ENCODE measurements around the gene POLR2A.
"Not testable (repeated sequence)": the region's sequence is repeated elsewhere in the genome, so short reads cannot be mapped to it uniquely, and the experiment has no call there.

Gene POLR2A

DNA sequence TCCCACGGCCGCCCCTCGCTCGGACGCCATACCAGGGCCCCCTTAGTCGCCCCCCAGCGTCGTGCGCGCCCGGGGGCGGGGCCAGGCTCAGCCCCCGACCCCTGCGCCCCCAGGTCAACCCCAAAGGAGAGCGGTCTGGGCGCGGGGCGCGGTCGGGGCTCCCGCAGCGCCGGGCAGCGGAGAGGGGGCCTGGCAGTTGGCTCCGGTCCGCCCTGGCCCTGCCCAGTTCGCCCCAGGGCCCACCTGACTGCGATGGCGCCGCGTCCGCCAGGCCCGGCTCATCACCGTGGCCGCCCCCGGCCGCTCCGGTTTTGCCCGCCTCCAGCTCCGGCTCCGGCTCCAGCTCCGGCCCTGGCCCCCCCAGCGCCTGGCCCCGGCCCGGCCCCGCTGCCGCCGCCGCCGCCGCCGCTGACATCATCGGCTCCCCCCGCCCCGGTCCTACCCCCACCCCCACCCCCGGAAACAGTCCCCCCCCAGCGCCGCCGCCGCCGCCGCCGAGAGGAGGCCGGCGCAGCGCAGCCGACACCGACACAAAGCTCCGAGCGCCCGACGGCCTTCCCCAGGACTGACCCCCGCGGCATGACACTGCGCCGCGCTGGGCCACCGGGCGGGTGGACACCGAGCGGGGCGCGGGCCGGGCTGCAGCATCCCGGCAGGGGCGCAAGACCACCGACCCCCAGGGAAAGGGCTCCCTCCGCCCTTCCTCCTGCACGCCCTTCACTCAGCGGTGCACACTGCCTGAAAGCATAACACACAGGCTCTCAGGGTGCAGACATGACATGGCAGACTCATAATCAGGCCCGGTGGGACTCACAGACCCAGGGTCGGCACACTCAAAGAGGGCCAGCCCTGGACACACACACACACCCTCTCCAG, 4.7 kb upstream of the POLR2A start, which contains the start of gene ZBTB4:
Gene ZBTB4 (minus strand): TSS at position 419 of the 876 bp plus-strand sequence. CDS start 12,830 bp downstream, outside the sequence.
- H3K23ac ChIP-seq (ENCODE audit: low read length) = peak within 1 kb of the TSS; percentile 7
- DNase-seq = peak; percentile 70
- H4K8ac ChIP-seq (ENCODE audit: low read depth, low read length) = no peak within 1 kb of the TSS
- H4K5ac ChIP-seq (ENCODE audit: low read length) = no peak within 1 kb of the TSS
- H2BK120ac ChIP-seq (ENCODE audit: low read depth, low read length) = peak within 1 kb of the TSS; percentile 63
- H3K18ac ChIP-seq (ENCODE audit: low read length) = peak within 1 kb of the TSS; percentile 98
- peak within 1 kb of the TSS; percentile 24 for H2AK5ac ChIP-seq (ENCODE audit: low read length)
- H3K4ac ChIP-seq (ENCODE audit: low read depth, low read length) = peak within 1 kb of the TSS; percentile 77
- peak within 1 kb of the TSS; percentile 59 for H3K4me2 ChIP-seq (ENCODE audit: low read length)
- H3K9ac ChIP-seq (ENCODE audit: low read length) = peak within 1 kb of the TSS; percentile 91
- H2BK15ac ChIP-seq (replicated peaks; ENCODE audit: low read depth) = no peak within 1 kb of the TSS
- peak within 1 kb of the TSS; percentile 40 for H2BK5ac ChIP-seq (ENCODE audit: low read length)
- H3K4me1 ChIP-seq (ENCODE audit: control insufficient read depth, low read depth, low read length) = peaks cover 5% of the 10 kb centered on the region
- H3K27ac ChIP-seq (ENCODE audit: low read depth, low read length) = peak within 1 kb of the TSS; percentile 62
- no CpG with 5 or more reads among the region's 92 CpGs for WGBS (ENCODE audit: extremely low coverage, insufficient coverage, low lambda C conversion rate)
- H3K79me2 ChIP-seq (ENCODE audit: control insufficient read depth, insufficient read depth, low read length) = peaks cover 13% of the 10 kb centered on the region
- H3K79me1 ChIP-seq (ENCODE audit: low read length) = peaks cover 18% of the 10 kb centered on the region
- no peaks in the 10 kb centered on the region for H3K27me3 ChIP-seq (ENCODE audit: insufficient read depth, low read length, poor library complexity)
- no peaks in the 10 kb centered on the region for H3K36me3 ChIP-seq (ENCODE audit: control insufficient read depth, insufficient read depth, low read length)
- H3K56ac ChIP-seq (ENCODE audit: low read length) = peak within 1 kb of the TSS; percentile 93
- H3K4me3 ChIP-seq (ENCODE audit: low read length) = peak within 1 kb of the TSS; percentile 54

DNA sequence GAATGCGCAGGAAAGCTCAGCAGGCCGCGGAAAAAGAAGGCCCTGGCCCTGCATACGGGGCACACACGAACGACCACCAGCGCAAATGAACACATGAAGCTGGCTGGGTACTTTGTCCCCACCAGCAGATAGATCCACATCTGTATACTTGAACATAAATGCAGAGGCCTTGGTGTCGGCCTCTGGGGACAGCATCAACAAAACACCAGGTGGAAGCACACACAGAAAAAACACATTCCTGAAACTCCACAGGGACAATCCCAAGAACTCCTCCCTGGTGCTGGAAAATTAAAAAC, 4.1 kb upstream of the POLR2A start:
- no CpG with 5 or more reads among the region's 8 CpGs for WGBS (ENCODE audit: extremely low coverage, insufficient coverage, low lambda C conversion rate)
- Histone ChIP-seq H3K79me1 (ENCODE audit: low read length) (peaks cover 18% of the 10 kb centered on the region), H3K4me1 (ENCODE audit: control insufficient read depth, low read depth, low read length) (peaks cover 5% of the 10 kb centered on the region), H4K8ac (ENCODE audit: low read depth, low read length) (no peak overlapping the region), H3K4me2 (ENCODE audit: low read length) (peak overlapping the region; percentile 18), H3K18ac (ENCODE audit: low read length) (peak overlapping the region; percentile 1), H3K27ac (ENCODE audit: low read depth, low read length) (no peak overlapping the region), H3K9ac (ENCODE audit: low read length) (peak overlapping the region; percentile 91), H4K5ac (ENCODE audit: low read length) (no peak overlapping the region), H3K4ac (ENCODE audit: low read depth, low read length) (no peak overlapping the region), H2BK5ac (ENCODE audit: low read length) (peak overlapping the region; percentile 25), H3K27me3 (ENCODE audit: insufficient read depth, low read length, poor library complexity) (no peaks in the 10 kb centered on the region), H3K36me3 (ENCODE audit: control insufficient read depth, insufficient read depth, low read length) (no peaks in the 10 kb centered on the region), H3K56ac (ENCODE audit: low read length) (peak overlapping the region; percentile 81), H2BK15ac (replicated peaks; ENCODE audit: low read depth) (no peak overlapping the region), H3K23ac (ENCODE audit: low read length) (no peak overlapping the region), H3K79me2 (ENCODE audit: control insufficient read depth, insufficient read depth, low read length) (peaks cover 17% of the 10 kb centered on the region), H3K4me3 (ENCODE audit: low read length) (peak overlapping the region; percentile 4), H2AK5ac (ENCODE audit: low read length) (no peak overlapping the region), H2BK120ac (ENCODE audit: low read depth, low read length) (no peak overlapping the region)
- no peak for DNase-seq

DNA sequence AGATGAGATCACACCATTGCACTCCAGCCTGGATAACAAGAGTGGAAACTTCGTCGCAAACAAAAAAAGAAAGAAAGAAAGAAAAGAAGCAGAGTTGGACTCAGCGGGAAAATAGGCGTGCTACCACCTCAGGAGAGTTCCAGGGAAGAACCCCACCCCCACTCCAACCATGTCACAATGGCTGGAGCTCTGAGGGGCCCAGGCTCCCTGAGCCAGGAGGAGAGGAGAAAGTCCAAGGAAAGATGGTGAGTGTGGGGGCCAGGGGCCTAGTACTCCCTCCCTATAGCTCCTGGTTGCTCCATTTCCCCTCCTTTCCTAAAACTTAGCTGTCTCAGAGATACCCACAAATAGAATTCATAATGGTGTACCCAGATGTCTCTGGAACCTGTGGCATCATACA, 2.9 kb upstream of the POLR2A start, which contains the start of gene SLC35G6:
Gene SLC35G6 (plus strand): TSS at position 172 of the 400 bp plus-strand sequence. CDS start 71 bp downstream, at position 243.
- not testable (repeated sequence) for H2BK5ac ChIP-seq (ENCODE audit: low read length); H3K18ac ChIP-seq (ENCODE audit: low read length); H3K4me1 ChIP-seq (ENCODE audit: control insufficient read depth, low read depth, low read length); H3K9ac ChIP-seq (ENCODE audit: low read length); H3K27me3 ChIP-seq (ENCODE audit: insufficient read depth, low read length, poor library complexity); H3K4me3 ChIP-seq (ENCODE audit: low read length); H2AK5ac ChIP-seq (ENCODE audit: low read length); H3K27ac ChIP-seq (ENCODE audit: low read depth, low read length); H4K5ac ChIP-seq (ENCODE audit: low read length); H4K8ac ChIP-seq (ENCODE audit: low read depth, low read length); H3K36me3 ChIP-seq (ENCODE audit: control insufficient read depth, insufficient read depth, low read length); H3K4me2 ChIP-seq (ENCODE audit: low read length); H2BK120ac ChIP-seq (ENCODE audit: low read depth, low read length); H3K4ac ChIP-seq (ENCODE audit: low read depth, low read length); H2BK15ac ChIP-seq (replicated peaks; ENCODE audit: low read depth); DNase-seq; H3K23ac ChIP-seq (ENCODE audit: low read length)
- Histone ChIP-seq H3K79me1 (ENCODE audit: low read length) (peaks cover 16% of the 10 kb centered on the region), H3K79me2 (ENCODE audit: control insufficient read depth, insufficient read depth, low read length) (peaks cover 24% of the 10 kb centered on the region), H3K56ac (ENCODE audit: low read length) (peak within 1 kb of the TSS; percentile 81)
- no CpG with 5 or more reads among the region's 4 CpGs for WGBS (ENCODE audit: extremely low coverage, insufficient coverage, low lambda C conversion rate)

DNA sequence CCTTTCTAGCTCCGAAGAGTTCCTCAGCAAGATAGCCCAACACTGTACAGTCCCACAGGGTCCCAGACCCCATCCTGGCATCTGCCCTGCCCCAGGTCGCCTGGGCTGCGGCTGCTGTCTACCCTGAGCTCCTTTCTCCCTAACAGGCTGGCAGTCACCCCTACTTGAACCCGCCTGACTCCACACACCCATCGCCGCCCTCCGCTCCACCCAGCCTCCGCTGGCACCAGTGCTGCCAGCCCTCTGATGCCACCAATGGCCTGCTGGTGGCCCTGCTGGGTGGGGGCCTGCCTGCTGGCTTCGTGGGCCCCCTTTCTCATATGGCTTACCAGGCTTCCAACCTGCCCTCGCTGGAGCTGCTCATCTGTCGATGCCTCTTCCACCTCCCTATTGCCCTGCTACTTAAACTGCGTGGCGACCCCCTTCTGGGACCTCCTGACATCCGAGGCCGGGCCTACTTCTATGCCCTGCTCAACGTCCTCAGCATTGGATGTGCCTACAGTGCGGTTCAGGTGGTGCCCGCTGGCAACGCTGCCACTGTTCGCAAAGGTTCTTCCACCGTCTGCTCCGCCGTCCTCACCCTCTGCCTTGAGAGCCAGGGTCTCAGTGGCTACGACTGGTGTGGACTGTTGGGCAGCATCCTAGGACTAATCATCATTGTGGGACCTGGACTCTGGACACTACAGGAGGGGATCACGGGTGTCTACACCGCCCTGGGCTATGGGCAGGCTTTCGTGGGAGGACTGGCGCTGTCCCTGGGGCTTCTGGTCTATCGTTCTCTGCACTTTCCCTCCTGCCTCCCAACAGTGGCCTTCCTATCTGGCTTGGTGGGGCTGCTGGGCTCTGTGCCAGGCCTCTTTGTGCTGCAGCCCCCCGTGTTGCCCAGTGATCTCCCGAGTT, 2.1 kb upstream of the POLR2A start:
- no CpG with 5 or more reads among the region's 31 CpGs for WGBS (ENCODE audit: extremely low coverage, insufficient coverage, low lambda C conversion rate)
- not testable (repeated sequence) for H4K5ac ChIP-seq (ENCODE audit: low read length)

DNA sequence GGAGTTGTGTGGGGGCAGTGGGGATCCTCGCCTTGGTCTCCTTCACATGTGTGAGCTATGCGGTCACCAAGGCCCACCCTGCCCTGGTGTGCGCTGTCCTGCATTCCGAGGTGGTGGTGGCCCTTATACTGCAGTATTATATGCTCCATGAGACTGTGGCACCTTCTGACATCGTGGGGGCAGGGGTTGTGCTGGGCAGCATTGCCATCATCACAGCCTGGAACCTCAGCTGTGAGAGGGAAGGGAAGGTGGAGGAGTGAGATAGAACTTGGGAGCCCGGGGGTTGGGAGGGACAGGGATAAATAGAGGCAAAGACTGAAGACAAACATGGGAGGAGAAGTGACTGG, 1.5 kb upstream of the POLR2A start:
- H3K27me3 ChIP-seq (ENCODE audit: insufficient read depth, low read length, poor library complexity); H2BK120ac ChIP-seq (ENCODE audit: low read depth, low read length); H3K4me2 ChIP-seq (ENCODE audit: low read length); H3K4me1 ChIP-seq (ENCODE audit: control insufficient read depth, low read depth, low read length); H3K27ac ChIP-seq (ENCODE audit: low read depth, low read length); H3K4me3 ChIP-seq (ENCODE audit: low read length); H2BK5ac ChIP-seq (ENCODE audit: low read length); H2BK15ac ChIP-seq (replicated peaks; ENCODE audit: low read depth); H3K36me3 ChIP-seq (ENCODE audit: control insufficient read depth, insufficient read depth, low read length); DNase-seq; H2AK5ac ChIP-seq (ENCODE audit: low read length); H3K23ac ChIP-seq (ENCODE audit: low read length); H4K5ac ChIP-seq (ENCODE audit: low read length); H3K4ac ChIP-seq (ENCODE audit: low read depth, low read length); H3K18ac ChIP-seq (ENCODE audit: low read length); H4K8ac ChIP-seq (ENCODE audit: low read depth, low read length): not testable (repeated sequence)
- peak overlapping the region; percentile 97 for H3K56ac ChIP-seq (ENCODE audit: low read length)
- peak overlapping the region; percentile 94 for H3K9ac ChIP-seq (ENCODE audit: low read length)
- no CpG with 5 or more reads among the region's 6 CpGs for WGBS (ENCODE audit: extremely low coverage, insufficient coverage, low lambda C conversion rate)
- peaks cover 33% of the 10 kb centered on the region for H3K79me2 ChIP-seq (ENCODE audit: control insufficient read depth, insufficient read depth, low read length)
- peaks cover 13% of the 10 kb centered on the region for H3K79me1 ChIP-seq (ENCODE audit: low read length)

More for the DNA sequence above, 2.1 kb upstream of the POLR2A start:
- not testable (repeated sequence) for H3K9ac ChIP-seq (ENCODE audit: low read length); H3K4me2 ChIP-seq (ENCODE audit: low read length); H3K27ac ChIP-seq (ENCODE audit: low read depth, low read length); H4K8ac ChIP-seq (ENCODE audit: low read depth, low read length); H3K4me3 ChIP-seq (ENCODE audit: low read length); H2BK15ac ChIP-seq (replicated peaks; ENCODE audit: low read depth); H3K18ac ChIP-seq (ENCODE audit: low read length); H3K4me1 ChIP-seq (ENCODE audit: control insufficient read depth, low read depth, low read length); H3K23ac ChIP-seq (ENCODE audit: low read length); H3K36me3 ChIP-seq (ENCODE audit: control insufficient read depth, insufficient read depth, low read length); H2BK5ac ChIP-seq (ENCODE audit: low read length); H3K4ac ChIP-seq (ENCODE audit: low read depth, low read length); H2BK120ac ChIP-seq (ENCODE audit: low read depth, low read length); H3K56ac ChIP-seq (ENCODE audit: low read length); H3K27me3 ChIP-seq (ENCODE audit: insufficient read depth, low read length, poor library complexity); DNase-seq; H2AK5ac ChIP-seq (ENCODE audit: low read length)
- Histone ChIP-seq H3K79me1 (ENCODE audit: low read length) (peaks cover 14% of the 10 kb centered on the region), H3K79me2 (ENCODE audit: control insufficient read depth, insufficient read depth, low read length) (peaks cover 29% of the 10 kb centered on the region)
